Kasumi-1 (cell line): ENCODE results near the gene LSM10.

ENCODE experiments used
- DNase-seq, 2 experiments: peaks; one replicate each; lab custom pipeline; 2025; lab: John Stamatoyannopoulos, UW

LSM10 gene

DNA sequence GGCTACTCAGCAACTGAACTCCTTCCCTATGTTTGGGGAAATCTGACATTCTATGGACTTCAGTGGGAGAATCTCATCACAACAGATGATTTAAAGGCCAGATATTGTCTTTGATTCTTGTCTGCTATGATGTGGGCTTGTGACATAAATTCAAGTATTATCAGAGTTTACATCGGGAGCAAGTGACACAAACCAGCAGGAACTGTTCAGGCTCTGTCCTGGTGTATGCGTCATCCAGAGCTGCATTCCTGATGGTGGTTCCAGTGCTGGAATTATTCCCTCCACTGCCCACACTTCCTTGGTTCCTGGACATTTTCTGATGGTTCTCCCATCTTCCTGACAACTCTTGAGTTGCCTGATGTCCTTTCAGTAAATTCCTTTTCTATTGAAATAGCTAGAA, 10.8 kb upstream of the LSM10 start:
- no peak for DNase-seq

DNA sequence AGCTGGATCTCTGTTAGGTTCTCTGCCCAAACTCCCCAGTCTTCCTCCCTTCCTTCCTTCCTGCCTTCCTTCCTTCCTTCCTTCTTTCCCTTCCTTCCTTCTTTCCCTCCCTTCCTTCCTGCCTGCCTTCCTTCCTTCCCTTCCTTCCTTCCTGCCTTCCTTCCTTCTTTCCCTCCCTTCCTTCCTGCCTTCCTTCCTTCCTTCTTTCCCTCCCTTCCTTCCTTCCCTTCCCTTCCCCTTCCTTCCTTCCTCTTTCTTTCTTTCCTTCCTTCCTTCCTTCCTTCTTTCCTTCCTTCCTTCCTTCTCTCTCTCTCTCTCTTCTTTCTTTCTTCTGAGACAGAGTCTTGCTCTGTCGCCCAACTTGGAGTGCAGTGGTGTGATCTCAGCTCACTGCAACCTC, 8.7 kb upstream of the LSM10 start:
- no peak for DNase-seq

DNA sequence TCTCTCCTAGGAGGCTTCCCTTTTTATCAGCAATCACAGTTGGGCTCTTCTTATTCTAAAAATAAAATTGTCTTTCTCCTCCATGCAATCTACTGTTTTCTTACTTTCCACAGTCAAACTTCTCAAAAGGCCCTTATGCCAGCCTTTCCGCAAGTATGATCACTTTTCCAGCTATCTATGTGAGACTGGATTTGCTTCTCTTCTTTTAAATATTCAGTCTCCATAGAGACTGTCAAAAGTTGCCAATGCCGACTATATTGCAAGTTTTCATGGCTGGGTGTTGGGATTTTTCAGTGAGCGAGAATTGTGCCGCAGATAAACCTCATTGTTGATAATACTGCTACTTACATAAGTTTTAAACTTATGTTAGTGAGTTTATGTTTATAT, 4.8 kb upstream of the LSM10 start:
- DNase-seq: no peak

GRCh38 chr1:36401602-36402503, 4.1 kb upstream of the LSM10 start:
- no peak for DNase-seq

- no peak for DNase-seq
Observed at GRCh38 chr1:36400825-36401601, 3.3 kb upstream of the LSM10 start.

DNA sequence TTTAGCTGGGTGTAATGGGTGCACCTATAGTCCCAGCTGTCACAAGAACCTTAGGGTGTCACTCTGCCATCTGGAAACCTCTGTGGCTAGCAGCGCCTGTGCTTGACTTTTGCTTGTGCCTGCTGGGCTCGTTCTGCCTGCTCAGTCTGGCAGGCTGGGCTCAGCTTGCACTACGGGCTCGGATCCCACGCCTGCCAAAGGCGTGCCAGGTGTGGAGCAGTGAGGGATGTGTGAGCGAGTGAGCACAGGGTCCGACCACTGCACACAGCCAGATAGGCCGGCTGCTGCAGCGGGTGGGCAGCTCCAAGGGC, 2.8 kb upstream of the LSM10 start:
- no peak for DNase-seq

DNA sequence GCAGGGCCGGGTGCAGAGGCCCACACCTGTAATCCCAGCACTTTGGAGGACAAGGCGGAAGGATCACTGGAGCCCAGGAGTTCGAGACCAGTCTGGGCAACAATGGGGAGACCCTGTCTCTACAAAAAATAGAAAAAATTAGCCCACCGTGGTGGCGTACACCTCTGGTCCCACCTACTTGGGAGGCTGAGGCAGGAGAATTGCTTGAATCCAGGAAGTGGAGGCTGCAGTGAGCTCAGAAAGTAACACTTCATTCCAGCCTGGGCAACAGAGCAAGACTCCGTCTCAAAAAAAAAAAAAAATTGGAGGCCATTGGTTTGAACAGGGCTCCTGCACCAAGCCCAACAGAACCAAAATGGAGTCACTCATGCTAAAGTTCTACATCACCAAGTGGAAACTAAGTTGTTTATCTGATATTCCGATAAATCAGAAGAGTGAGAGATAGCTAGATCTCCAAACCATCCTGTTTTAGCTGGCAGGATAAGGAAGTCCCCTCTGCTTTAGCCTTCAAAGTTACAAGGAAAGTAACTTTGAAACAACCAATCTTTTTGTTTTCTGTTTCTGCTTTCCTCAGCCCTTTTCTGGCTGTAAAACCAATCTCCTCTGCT, 766 bp upstream of the LSM10 start:
- DNase-seq: no peak

GRCh38 chr1:36397083-36397377, 678 bp downstream of the LSM10 start:
- DNase-seq: no peak

- DNase-seq: no peak
Observed at GRCh38 chr1:36396359-36396758, 1.3 kb downstream of the LSM10 start.

DNA sequence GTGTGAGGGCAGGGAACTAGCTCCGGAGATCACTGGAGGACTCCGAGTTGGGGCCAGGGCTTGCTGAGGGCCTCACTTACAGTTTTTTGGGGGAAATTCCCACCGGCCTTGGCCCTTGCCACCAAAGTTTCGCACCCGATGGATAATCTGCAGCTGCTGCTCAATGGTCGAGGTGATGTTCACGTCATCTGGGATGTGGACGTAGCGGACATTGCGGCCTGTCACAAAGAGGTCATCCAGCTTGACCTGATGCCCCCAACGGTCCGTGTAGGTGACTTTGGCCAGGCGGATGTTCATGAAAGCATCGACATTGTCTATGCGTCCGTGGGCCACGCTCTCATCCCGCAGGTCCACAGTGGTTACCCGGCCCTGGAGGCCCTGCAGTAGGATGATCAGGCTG, 4.0 kb downstream of the LSM10 start:
- DNase-seq: no peak

DNA sequence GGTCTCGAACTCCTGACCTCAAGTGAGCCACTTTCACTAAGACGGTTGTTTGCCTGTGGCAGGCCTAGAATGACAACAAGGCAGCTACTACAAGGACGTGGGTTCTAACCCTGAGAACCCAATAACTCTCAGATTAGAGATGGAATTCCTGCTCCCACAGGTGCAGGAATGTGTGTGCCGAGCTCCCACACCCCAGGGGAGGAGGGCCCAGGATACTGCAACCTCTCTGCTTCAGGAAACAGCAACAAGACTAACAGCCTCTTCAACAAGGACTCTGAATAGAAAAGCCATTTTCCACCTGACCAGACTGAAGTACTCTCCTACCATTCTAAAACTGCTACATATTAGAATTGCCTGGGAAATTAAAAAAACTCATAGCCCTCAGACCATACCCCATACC, 4.9 kb downstream of the LSM10 start:
- DNase-seq: no peak

- DNase-seq: no peak
Observed at GRCh38 chr1:36391271-36391670, 6.4 kb downstream of the LSM10 start.

GRCh38 chr1:36390411-36390810, 7.3 kb downstream of the LSM10 start:
- DNase-seq: no peak

DNA sequence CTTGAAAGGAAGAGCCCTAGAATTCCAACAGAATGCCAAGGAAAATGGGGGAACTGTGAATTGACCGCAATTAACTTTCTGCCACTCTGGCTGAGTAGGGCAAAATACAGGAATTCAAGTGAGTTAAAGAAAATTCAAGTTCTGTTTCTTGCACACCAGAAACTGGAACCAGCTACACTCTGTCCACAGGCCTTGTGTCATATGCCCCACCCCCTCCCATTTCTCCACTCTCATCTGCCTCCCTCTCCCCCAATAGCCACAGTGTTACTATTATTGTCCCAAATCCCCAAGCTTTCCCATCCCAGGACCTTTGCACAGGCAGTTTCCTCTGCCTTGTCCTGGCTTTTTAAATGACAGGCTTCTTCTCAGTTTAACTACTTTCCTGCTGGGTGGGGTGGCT, 7.7 kb downstream of the LSM10 start:
- no peak for DNase-seq

- DNase-seq: no peak
Observed at GRCh38 chr1:36389261-36389660, 8.4 kb downstream of the LSM10 start.

DNA sequence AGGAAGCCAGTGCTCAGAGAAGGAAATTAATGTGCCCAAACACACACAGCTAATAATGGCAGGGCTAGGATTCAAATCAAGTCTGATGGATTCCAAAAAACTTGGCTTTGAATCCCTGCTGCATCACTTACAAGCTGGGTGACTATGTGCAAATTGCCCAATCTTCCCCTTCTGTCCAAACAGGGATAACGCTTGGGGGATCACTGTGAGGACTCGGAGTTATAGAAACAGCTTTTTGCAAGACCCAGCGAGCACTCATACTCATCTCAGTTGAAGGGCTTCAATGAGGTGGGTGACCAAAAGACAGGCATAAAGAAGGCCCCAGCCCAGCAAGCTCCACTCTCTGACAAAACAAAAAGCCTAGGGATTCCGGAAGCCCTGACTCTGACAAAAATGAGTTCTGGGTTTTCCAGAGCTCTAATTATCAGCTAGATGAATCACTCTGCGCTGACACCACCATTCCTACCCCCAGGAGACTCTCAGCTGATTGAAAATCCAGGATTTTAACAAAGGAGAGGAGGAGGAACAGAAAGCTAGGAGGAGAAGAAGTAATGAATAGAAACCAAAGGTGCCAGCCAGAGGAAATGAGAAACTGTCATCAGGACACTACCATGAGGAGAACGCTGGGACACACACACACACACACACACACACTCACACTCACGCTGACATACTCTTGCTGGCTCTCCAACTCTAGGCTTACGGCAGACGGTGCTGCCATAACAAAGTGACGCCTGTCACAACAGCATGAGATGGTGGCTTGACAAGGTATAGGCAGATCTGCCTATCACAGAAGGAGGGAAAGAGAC, 10.4 kb downstream of the LSM10 start:
- no peak for DNase-seq

- DNase-seq: peak; percentile 97 to 98
Observed at GRCh38 chr1:36386265-36387140, 11.2 kb downstream of the LSM10 start.

DNA sequence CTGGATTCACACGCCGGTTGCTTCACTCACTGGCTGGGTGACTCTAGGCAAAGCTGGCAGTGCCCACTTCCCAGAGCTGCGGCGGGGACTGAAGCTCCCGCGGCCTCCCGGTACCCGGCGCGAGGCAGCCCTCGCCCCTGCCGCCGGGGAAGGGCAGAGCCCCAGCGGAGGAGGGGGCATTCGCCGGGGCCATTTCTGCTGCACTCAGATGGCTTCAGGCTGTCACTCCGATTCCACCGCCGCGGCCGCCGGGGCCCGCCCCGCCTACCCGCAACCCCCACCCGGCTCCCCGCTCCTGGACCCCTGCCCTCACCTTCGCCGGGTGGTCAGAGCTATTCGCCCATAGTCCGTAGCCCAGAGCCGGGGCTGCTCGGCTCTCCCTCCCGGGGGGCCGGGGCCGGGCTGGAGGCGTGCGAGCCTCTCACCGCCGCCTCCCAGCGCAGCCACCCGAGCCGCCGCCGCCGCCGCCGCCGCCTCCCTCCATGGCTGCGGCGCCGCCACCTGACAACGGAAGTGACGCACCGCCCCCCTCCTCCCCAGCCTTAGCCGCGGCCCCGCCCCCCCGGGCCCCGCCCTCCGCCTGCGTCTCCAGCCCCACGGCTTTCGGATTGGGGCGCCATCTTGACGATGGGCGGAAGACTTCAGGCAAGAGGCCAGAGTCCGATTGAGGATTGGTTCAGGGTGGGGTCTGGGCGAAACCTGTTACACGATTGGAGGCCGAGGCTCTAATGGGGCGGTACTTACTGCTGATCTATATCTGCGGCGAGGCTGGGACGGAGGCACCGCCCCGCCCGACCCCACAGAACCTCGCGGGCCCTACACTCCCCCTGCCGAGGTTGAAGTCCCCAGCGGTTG, 12.1 kb downstream of the LSM10 start, which contains the start of gene STK40:
Gene STK40, minus strand, starts transcription at position 515 of the 855 bp plus-strand sequence. CDS start 24,592 bp downstream, outside the sequence.
- peak; percentile 98 to 99 for DNase-seq

DNA sequence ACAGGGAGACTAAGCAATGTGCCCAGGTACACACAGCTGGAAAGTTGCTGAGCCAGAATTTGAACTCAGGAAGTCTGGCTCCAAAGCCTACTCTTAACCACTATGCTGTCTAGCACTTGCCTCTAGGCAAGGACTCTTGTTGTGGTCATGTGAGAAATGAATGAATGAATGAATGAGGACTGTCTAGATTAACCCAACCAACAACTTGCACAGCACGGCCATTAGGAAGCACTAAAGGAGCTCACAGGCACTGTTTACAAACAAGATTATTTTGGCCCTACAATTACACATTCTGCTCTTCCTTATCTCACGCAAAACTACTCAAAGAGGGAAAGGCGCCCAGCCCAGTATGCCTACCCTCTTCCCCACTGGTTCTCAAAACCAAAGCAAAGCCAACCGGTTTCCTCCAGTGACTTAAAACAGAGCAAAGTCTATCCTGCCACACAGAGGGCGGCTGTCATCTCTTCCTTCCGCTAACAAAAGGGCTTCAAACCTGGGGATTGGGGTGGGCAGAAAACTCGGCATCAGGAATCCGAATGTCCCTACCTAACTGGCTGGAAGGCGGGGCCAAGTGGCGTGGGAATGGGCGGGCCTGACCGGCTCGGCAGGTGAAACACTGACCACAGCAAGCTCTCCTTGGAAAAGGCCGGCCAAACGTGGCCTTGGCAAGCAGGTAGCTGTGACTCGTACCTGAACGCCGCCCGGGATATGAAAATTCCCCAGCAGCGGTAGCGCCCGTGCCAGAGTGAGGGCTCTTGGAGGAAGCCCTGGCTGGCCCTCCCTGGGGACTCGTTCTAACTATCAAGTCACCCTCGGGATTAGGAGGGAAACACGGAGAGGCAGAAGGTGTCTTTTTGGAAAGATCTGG, 12.9 kb downstream of the LSM10 start:
- peak; percentile 83 for DNase-seq
